CD4-positive, alpha-beta T cell (primary cell): ENCODE results near the gene ZNF695. TPM values are rescaled to one million over a fixed set of nuclear protein-coding genes. Genes with fewer than 3 reads are reported as not detected.
A peak's percentile ranks its signal among the peaks of the same experiment; 100 is the strongest.

Experiments
- ATAC-seq: fragments of 200-7000 bp; cut with Tn5 transposase; one replicate; pipeline ENCODE4 v1.10.0; 2022; ENCODE audit warnings: mild to moderate bottlenecking; ENCODE audit not compliant: poor library complexity
- CTCF ChIA-PET: fragments of 350-600 bp; sonication (Branson Sonifier 250); formaldehyde crosslinking; loops from one replicate; lab custom pipeline; 2021; ENCODE audit warnings: antibody characterized with exemption, inconsistent platforms; lab: Charles Lee
- POLR2A ChIA-PET: fragments of 350-600 bp; sonication (Branson Sonifier 250); formaldehyde crosslinking; loops from one replicate; lab custom pipeline; 2021; ENCODE audit warnings: antibody characterized with exemption, inconsistent platforms; lab: Charles Lee
- DNase-seq, 14 experiments: peaks; one replicate each; pipeline ENCODE4 v3.0.0-alpha.2; 2013 to 2020; ENCODE audit warnings: mixed read lengths in 2 of 14
- H3K27ac ChIP-seq, 2 donors: one replicate each; pipeline versions ENCODE4 v1.5.1 to v1.7.0; 2013; ENCODE audit warnings: low read length in 2 of 2, low read depth in 1 of 2, mild to moderate bottlenecking in 1 of 2
- H3K27me3 ChIP-seq, 2 experiments: 1 replicate in 1 of 2; 2 replicates in 1 of 2; pipeline versions ENCODE4 v1.6.1 to v1.7.0; 2013; ENCODE audit warnings: low read length in 2 of 2, control low read depth in 1 of 2, mild to moderate bottlenecking in 1 of 2, moderate library complexity in 1 of 2; ENCODE audit not compliant: insufficient read depth in 2 of 2, control insufficient read depth in 1 of 2
- H3K36me3 ChIP-seq: one replicate; pipeline ENCODE4 v1.6.1; 2013; ENCODE audit warnings: low read length, control low read depth; ENCODE audit not compliant: insufficient read depth
- H3K4me1 ChIP-seq: one replicate; pipeline ENCODE4 v1.6.1; 2013; ENCODE audit warnings: low read length, control low read depth; ENCODE audit not compliant: insufficient read depth
- H3K4me3 ChIP-seq: one replicate; pipeline ENCODE4 v1.5.1; 2013; ENCODE audit warnings: mild to moderate bottlenecking, low read length, moderate library complexity
- H3K9me3 ChIP-seq, 2 experiments: 1 replicate in 1 of 2; 2 replicates in 1 of 2; pipeline versions ENCODE4 v1.6.1 to v1.7.0; 2013; ENCODE audit warnings: low read length in 2 of 2, mild to moderate bottlenecking in 2 of 2, control low read depth in 1 of 2, moderate library complexity in 1 of 2; ENCODE audit not compliant: control insufficient read depth in 1 of 2, insufficient read depth in 1 of 2
- H3K27ac Mint-ChIP-seq: one replicate; pipeline ENCODE4 v1.8.0; 2020; ENCODE audit warnings: mixed read lengths
- H3K27me3 Mint-ChIP-seq: one replicate; pipeline ENCODE4 v1.8.0; 2021; ENCODE audit warnings: mixed read lengths
- H3K36me3 Mint-ChIP-seq: one replicate; pipeline ENCODE4 v1.8.0; 2021; ENCODE audit warnings: low read depth, mixed read lengths
- H3K4me1 Mint-ChIP-seq: one replicate; pipeline ENCODE4 v1.8.0; 2021; ENCODE audit warnings: low read depth, mixed read lengths
- H3K4me3 Mint-ChIP-seq: one replicate; pipeline ENCODE4 v1.8.0; 2020; ENCODE audit warnings: mild to moderate bottlenecking, mixed read lengths
- H3K9me3 Mint-ChIP-seq: one replicate; pipeline ENCODE4 v1.8.0; 2020; ENCODE audit warnings: mixed read lengths
- CTCF ChIP-seq: fragments of 200-600 bp; IDR thresholded peaks from one replicate; pipeline ENCODE4 v1.8.0; 2022; ENCODE audit warnings: antibody characterized with exemption, mild to moderate bottlenecking
- intact Hi-C, 2 experiments: fragments of 100-400 bp; cut with DNase I in 1 of 2; cut with micrococcal nuclease in 1 of 2; formaldehyde crosslinking; loops; one replicate each; pipeline versions ENCODE4 v1.15.1 to v1.9.0; 2023 to 2025; cut with DNase I, micrococcal nuclease
- total RNA-seq, 174 experiments: library from RNA in 2 of 174; stranded (reverse) in 2 of 174; gene quantifications; one replicate each; pipeline ENCODE4 v1.2.3 and lab custom pipeline; 2021 to 2026

The ZNF695 gene
- total RNA-seq, 2 experiments from 2014 or later = not detected

DNA sequence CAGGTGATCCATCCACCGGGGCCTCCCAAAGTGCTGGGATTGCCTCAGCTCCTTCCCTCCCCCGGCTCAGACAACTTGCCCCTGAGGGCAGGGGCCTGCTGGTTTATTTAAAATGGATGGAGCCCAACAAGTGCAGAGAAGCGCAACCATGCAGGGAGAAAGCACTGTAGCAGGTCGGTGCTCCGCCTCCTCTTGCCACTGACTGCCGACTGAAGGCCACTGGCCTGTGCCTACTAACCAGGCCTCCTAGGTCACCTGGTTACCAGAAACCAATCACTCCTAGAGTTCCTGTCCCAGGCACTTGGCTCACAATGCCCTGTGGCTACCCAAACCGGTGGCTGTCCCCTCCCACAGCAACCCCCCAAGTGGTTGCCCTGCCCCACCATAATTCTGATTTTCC is 35.9 kb downstream of the ZNF695 start:
- Histone ChIP-seq H3K9me3 (peaks cover 0 to 21% of the 10 kb centered on the region in 2 experiments), H3K36me3 (no peaks in the 10 kb centered on the region), H3K4me3 (no peak overlapping the region), H3K4me1 (no peaks in the 10 kb centered on the region), H3K27me3 (no peaks in the 10 kb centered on the region), H3K27ac (no peak overlapping the region)
- peaks cover 5% of the 10 kb centered on the region for H3K27me3 Mint-ChIP-seq
- H3K4me1 Mint-ChIP-seq = no peaks in the 10 kb centered on the region
- intact Hi-C loops = loop anchor here (5.0 kb wide), 1 partner anchor 65 kb away; no protein-coding TSS in a partner anchor
- H3K36me3 Mint-ChIP-seq = peaks cover 3% of the 10 kb centered on the region
- CTCF ChIA-PET = interaction anchor here (0.6 kb wide), 1 partner anchor 164 kb away, joined by 3 read pairs; no protein-coding TSS in a partner anchor
- H3K9me3 Mint-ChIP-seq = peaks cover 4% of the 10 kb centered on the region
- TF ChIP-seq CTCF = no peak
- H3K4me3 Mint-ChIP-seq = no peak overlapping the region
- no peak overlapping the region for H3K27ac Mint-ChIP-seq
- DNase-seq = no peak
- no peak for ATAC-seq
- POLR2A ChIA-PET = no interaction called here

DNA sequence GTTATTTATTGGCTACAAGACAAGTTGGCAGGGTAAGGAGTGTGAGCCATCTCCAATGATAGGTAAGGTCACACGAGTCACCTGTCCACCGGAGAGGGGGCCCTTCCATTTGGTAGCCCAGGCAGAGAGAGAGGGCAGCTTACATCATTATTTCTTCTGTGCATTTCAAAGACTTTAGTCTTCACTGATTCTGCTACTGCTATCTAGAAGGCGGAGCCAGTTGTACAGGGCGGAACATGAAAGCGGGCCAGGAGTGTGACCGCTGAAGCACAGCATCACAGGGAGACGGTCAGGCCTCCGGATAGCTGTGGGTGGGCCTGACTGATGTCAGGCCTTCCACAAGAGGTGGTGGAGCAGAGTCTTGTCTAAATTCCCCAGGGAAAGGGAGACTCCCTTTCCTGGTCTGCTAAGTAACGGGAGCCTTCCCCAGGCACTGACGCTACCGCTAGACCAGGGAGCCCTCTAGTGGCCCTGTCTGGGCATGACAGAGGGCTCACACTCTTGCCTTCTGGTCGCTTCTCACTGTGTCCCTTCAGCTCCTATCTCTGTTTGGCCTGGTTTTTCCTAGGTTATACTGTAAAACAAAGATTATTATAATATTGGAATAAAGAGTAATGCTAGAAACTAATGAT is 36.7 kb downstream of the ZNF695 start:
- peaks cover 4% of the 10 kb centered on the region for H3K9me3 Mint-ChIP-seq
- Histone ChIP-seq H3K4me3 (no peak overlapping the region), H3K36me3 (no peaks in the 10 kb centered on the region), H3K4me1 (no peaks in the 10 kb centered on the region), H3K27me3 (no peaks in the 10 kb centered on the region), H3K9me3 (peaks cover 0 to 22% of the 10 kb centered on the region in 2 experiments), H3K27ac (no peak overlapping the region)
- no peaks in the 10 kb centered on the region for H3K4me1 Mint-ChIP-seq
- H3K27ac Mint-ChIP-seq = no peak overlapping the region
- H3K4me3 Mint-ChIP-seq = no peak overlapping the region
- POLR2A ChIA-PET = no interaction called here
- DNase-seq = peak in 12 of 14 experiments; percentile 4 to 63 (median 21)
- H3K36me3 Mint-ChIP-seq = peaks cover 3% of the 10 kb centered on the region
- intact Hi-C loops = loop anchor here (5.0 kb wide), 1 partner anchor 64 kb away; no protein-coding TSS in a partner anchor
- no peak for ATAC-seq
- peaks cover 5% of the 10 kb centered on the region for H3K27me3 Mint-ChIP-seq
- TF ChIP-seq CTCF = peak; percentile 78
- CTCF ChIA-PET = no interaction called here

DNA sequence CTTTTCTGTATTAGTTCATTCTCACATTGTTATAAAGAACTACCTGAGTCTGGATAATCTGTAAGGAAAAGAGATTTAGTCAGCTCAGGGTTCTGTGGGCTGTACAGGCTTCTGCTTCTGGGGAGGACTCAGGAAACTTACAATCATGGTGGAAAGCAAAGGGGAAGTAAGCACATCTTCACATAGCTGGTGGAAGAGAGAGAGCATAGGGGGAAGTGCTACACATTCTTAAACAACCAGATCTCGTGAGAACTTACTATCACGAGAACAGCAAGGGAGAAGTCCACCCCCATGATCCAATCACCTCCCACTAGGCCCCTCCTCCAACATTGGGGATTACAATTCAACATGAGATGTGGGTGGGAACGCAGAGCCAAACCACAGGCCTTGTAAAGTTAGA is 38.2 kb downstream of the ZNF695 start:
- Mint-ChIP-seq H3K9me3 (peaks cover 5% of the 10 kb centered on the region), H3K4me1 (no peaks in the 10 kb centered on the region), H3K36me3 (peaks cover 3% of the 10 kb centered on the region), H3K4me3 (no peak overlapping the region), H3K27ac (no peak overlapping the region), H3K27me3 (no peaks in the 10 kb centered on the region)
- H3K27ac ChIP-seq = no peak overlapping the region
- peaks cover 0 to 32% of the 10 kb centered on the region in 2 experiments for H3K9me3 ChIP-seq
- no peak for TF ChIP-seq CTCF
- ChIA-PET CTCF (no interaction called here), POLR2A (no interaction called here)
- no peak for DNase-seq
- no peak overlapping the region for H3K4me3 ChIP-seq
- no peaks in the 10 kb centered on the region for H3K4me1 ChIP-seq
- intact Hi-C loops = loop anchor here (5.0 kb wide), 1 partner anchor 62 kb away; no protein-coding TSS in a partner anchor
- H3K27me3 ChIP-seq = no peaks in the 10 kb centered on the region
- ATAC-seq = no peak
- H3K36me3 ChIP-seq = no peaks in the 10 kb centered on the region
